SK-N-SH (cell line): ENCODE data around the gene EYA3. TPM values are rescaled to one million over a fixed set of nuclear protein-coding genes. Genes with fewer than 3 reads are reported as not detected.

ENCODE experiments used
- CTCF ChIA-PET: fragments of 300-600, 350-600 bp; formaldehyde crosslinking; extraction: SDS; loops from one replicate; lab custom pipeline; 2021; lab: Yijun Ruan, JAX
- POLR2A ChIA-PET: fragments of 350-600 bp; sonication (Branson Sonifier 250); formaldehyde crosslinking; extraction: SDS; loops from one replicate; lab custom pipeline; 2020; ENCODE audit warnings: antibody characterized with exemption, inconsistent platforms; lab: Yijun Ruan, JAX
- DNase-seq: peaks from one replicate; pipeline ENCODE4 v3.0.0; 2012
- H2AFZ ChIP-seq: fragments of 200-600 bp; sonication (generic); 2 replicates; pipeline ENCODE4 v1.8.1; 2016; ENCODE audit warnings: antibody characterized with exemption, mild to moderate bottlenecking, low read depth
- H3F3A ChIP-seq: fragments of 200-600 bp; sonication (generic); replicated peaks from 2 replicates; pipeline ENCODE3; 2016; ENCODE audit warnings: antibody characterized with exemption, mild to moderate bottlenecking; ENCODE audit not compliant: insufficient read depth
- H3K27ac ChIP-seq, 2 experiments: fragments of 200-500 bp in 1 of 2; fragments of 200-600 bp in 1 of 2; sonication (Bioruptor generic) in 1 of 2; sonication (generic), shearing (Covaris generic) in 1 of 2; 2 replicates each; pipeline versions ENCODE4 v1.5.1 to v1.6.1; 2014 to 2016; ENCODE audit warnings: low read depth in 2 of 2, inconsistent platforms in 1 of 2, low read length in 1 of 2, mild to moderate bottlenecking in 1 of 2, mixed read lengths in 1 of 2
- H3K27me3 ChIP-seq: fragments of 200-600 bp; sonication (generic), shearing (Covaris generic); 2 replicates; pipeline ENCODE4 v1.6.1; 2016; ENCODE audit warnings: mixed run types; ENCODE audit not compliant: insufficient read depth
- H3K36me3 ChIP-seq, 2 experiments: fragments of 200-500 bp in 1 of 2; fragments of 200-600 bp in 1 of 2; sonication (Bioruptor generic) in 1 of 2; sonication (generic) in 1 of 2; replicated peaks in 1 of 2; 2 replicates each; pipeline versions ENCODE3 to v1.5.1; 2014 to 2016; ENCODE audit warnings: low read length in 1 of 2, mild to moderate bottlenecking in 1 of 2; ENCODE audit not compliant: insufficient read depth in 2 of 2, control insufficient read depth in 1 of 2
- H3K4me1 ChIP-seq, 2 experiments: fragments of 200-500 bp in 1 of 2; fragments of 200-600 bp in 1 of 2; sonication (Bioruptor generic) in 1 of 2; sonication (generic), shearing (Covaris generic) in 1 of 2; 2 replicates each; pipeline versions ENCODE4 v1.5.1 to v1.6.1; 2014 to 2016; ENCODE audit warnings: low read depth in 1 of 2, low read length in 1 of 2, mixed run types in 1 of 2; ENCODE audit not compliant: insufficient read depth in 2 of 2, control insufficient read depth in 1 of 2
- H3K4me2 ChIP-seq: fragments of 200-600 bp; sonication (generic), shearing (Covaris generic); 2 replicates; pipeline ENCODE4 v1.6.1; 2017; ENCODE audit warnings: mixed run types
- H3K4me3 ChIP-seq, 2 experiments: fragments of 200-500 bp in 1 of 2; fragments of 200-600 bp in 1 of 2; sonication (Bioruptor generic) in 1 of 2; sonication (generic), shearing (Covaris generic) in 1 of 2; 2 replicates each; pipeline versions ENCODE4 v1.5.1 to v1.8.1; 2014 to 2016; ENCODE audit warnings: low read depth in 2 of 2, inconsistent platforms in 1 of 2, low read length in 1 of 2, mild to moderate bottlenecking in 1 of 2, mixed read lengths in 1 of 2, moderate library complexity in 1 of 2
- H3K79me2 ChIP-seq: fragments of 200-600 bp; sonication (generic); 2 replicates; pipeline ENCODE4 v1.8.1; 2017; ENCODE audit warnings: mild to moderate bottlenecking; ENCODE audit not compliant: insufficient read depth
- H3K9ac ChIP-seq: fragments of 200-600 bp; sonication (generic); 2 replicates; pipeline ENCODE4 v1.6.1; 2017; ENCODE audit warnings: mixed run types
- H3K9me2 ChIP-seq: fragments of 200-600 bp; sonication (generic); 2 replicates; pipeline ENCODE4 v1.6.1; 2017; ENCODE audit warnings: mixed run types
- H3K9me3 ChIP-seq: fragments of 200-600 bp; sonication (generic); 2 replicates; pipeline ENCODE4 v1.6.1; 2017; ENCODE audit warnings: mixed run types, mild to moderate bottlenecking, moderate library complexity
- H4K20me1 ChIP-seq: fragments of 200-600 bp; sonication (generic); 2 replicates; pipeline ENCODE4 v1.6.1; 2017; ENCODE audit warnings: mild to moderate bottlenecking, mixed run types; ENCODE audit not compliant: insufficient read depth
- EP300 ChIP-seq, 2 experiments: IDR thresholded peaks; 2 replicates each; pipeline versions ENCODE4 v1.4.0 to v1.6.1; 2012; ENCODE audit warnings: borderline replicate concordance in 1 of 2, low read depth in 1 of 2, low read length in 1 of 2
- FOXM1 ChIP-seq: IDR thresholded peaks from 2 replicates; pipeline ENCODE4 v1.4.0; 2012; ENCODE audit warnings: low read depth, mild to moderate bottlenecking
- GATA2 ChIP-seq: sonication (generic); formaldehyde crosslinking; IDR thresholded peaks from 2 replicates; pipeline ENCODE4 v1.5.0; 2020; ENCODE audit warnings: mild to moderate bottlenecking, missing genetic modification reagents
- MEF2A ChIP-seq: IDR thresholded peaks from 2 replicates; pipeline ENCODE4 v1.4.0; 2012; ENCODE audit warnings: low read depth, borderline replicate concordance
- RCOR1 ChIP-seq: fragments of 150-350 bp; IDR thresholded peaks from 2 replicates; pipeline ENCODE4 v1.6.1; 2017; ENCODE audit warnings: antibody characterized with exemption, low read length
- SIN3A ChIP-seq: IDR thresholded peaks from 2 replicates; pipeline ENCODE4 v1.6.1; 2012; ENCODE audit warnings: low read depth, mild to moderate bottlenecking, low read length, moderate library complexity, borderline replicate concordance
- SMC3 ChIP-seq: IDR thresholded peaks from 2 replicates; pipeline ENCODE4 v1.6.1; 2012; ENCODE audit warnings: low read depth, low read length, improper control_type of control experiment
- TAF1 ChIP-seq: IDR thresholded peaks from 2 replicates; pipeline ENCODE4 v1.6.1; 2012; ENCODE audit warnings: low read depth, mild to moderate bottlenecking, low read length, moderate library complexity, borderline replicate concordance
- TCF12 ChIP-seq: IDR thresholded peaks from 2 replicates; pipeline ENCODE4 v1.4.0; 2012
- WGBS: methylation state at CpG from one replicate; pipeline ENCODE4 v1.1.6; 2017; ENCODE audit warnings: low lambda C conversion rate; 5-methylcytosine and 5-hydroxymethylcytosine counted together
- polyA plus RNA-seq, 3 experiments: library from polyadenylated mRNA; depleted of rRNA; stranded (reverse); fragments of >200 nt; gene quantifications; 2 replicates each; pipeline ENCODE4 v1.2.3, GENCODE V29; 2012
- TF ChIP-seq, protein P1 (sequence below): fragments of 150-350 bp; IDR thresholded peaks from 2 replicates; pipeline ENCODE4 v1.6.1; 2017; ENCODE audit warnings: antibody characterized with exemption, low read length, low read depth, borderline replicate concordance
- TF ChIP-seq, protein P2 (sequence below): IDR thresholded peaks from 2 replicates; pipeline ENCODE4 v1.4.0; 2012; ENCODE audit warnings: low read depth, borderline replicate concordance

EYA3 gene
- polyA plus RNA-seq, 1 of the 3 experiments (the other 2 are of a cell fraction) = 6.5 TPM

- POLR2A ChIA-PET = no interaction called here
- Histone ChIP-seq H3K79me2 (no peaks in the 10 kb centered on the region), H3K9me3 (no peaks in the 10 kb centered on the region), H3K36me3 (no peaks in the 10 kb centered on the region), H3F3A (no peaks in the 10 kb centered on the region), H4K20me1 (no peaks in the 10 kb centered on the region), H3K9ac (no peak overlapping the region), H3K4me3 (no peak overlapping the region), H3K27me3 (no peaks in the 10 kb centered on the region)
- CTCF ChIA-PET = no interaction called here
- WGBS = 66% methylated on average over 3 of the region's 3 CpGs
- TF ChIP-seq TAF1 = no peak
- TF ChIP-seq MEF2A = no peak
- no peak for TF ChIP-seq SMC3
- TF ChIP-seq, protein P1, sequence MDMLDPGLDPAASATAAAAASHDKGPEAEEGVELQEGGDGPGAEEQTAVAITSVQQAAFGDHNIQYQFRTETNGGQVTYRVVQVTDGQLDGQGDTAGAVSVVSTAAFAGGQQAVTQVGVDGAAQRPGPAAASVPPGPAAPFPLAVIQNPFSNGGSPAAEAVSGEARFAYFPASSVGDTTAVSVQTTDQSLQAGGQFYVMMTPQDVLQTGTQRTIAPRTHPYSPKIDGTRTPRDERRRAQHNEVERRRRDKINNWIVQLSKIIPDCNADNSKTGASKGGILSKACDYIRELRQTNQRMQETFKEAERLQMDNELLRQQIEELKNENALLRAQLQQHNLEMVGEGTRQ = no peak
- TF ChIP-seq EP300 (IDR thresholded peaks at IDR 0.05; ENCODE audit: borderline replicate concordance in 1 of 2, low read depth in 1 of 2, low read length in 1 of 2) = no peak
- TF ChIP-seq GATA2 (CRISPR knock-in tag) = no peak
- TF ChIP-seq, all 33 proteins: peak for 0
- DNase-seq = no peak
- H3K27ac ChIP-seq = no peak overlapping the region
- no peak overlapping the region for H2AFZ ChIP-seq
- no peaks in the 10 kb centered on the region for H3K9me2 ChIP-seq
- no peaks in the 10 kb centered on the region for H3K4me1 ChIP-seq
- H3K4me2 ChIP-seq = no peak overlapping the region
Measured at GRCh38 chr1:27952147-27952546, 136.3 kb downstream of the EYA3 start.

DNA sequence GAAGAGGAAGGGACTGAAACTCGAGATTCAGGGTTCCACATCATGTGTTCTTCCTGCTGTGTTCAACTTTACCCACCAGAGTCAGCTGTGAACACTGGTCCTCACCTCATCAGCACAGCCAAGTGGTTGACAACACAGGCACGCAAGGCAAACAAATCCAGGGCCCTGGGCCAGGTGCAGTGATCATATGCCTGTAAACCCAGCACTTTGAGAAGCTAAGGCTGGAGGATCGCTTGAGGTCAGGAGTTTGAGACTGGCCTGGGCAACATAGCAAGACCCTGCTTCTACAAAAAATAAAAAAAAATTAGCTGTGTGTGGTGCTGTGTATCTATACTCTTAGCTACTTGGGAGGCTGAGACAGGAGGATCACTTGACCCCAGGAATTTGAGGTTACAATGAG, 137.0 kb downstream of the EYA3 start:
- POLR2A ChIA-PET = no interaction called here
- CTCF ChIA-PET = interaction anchor here (0.8 kb wide), 1 partner anchor 26 kb away, joined by 3 read pairs; no protein-coding TSS in a partner anchor
- H2AFZ ChIP-seq = no peak overlapping the region

More for the DNA sequence above, 137.0 kb downstream of the EYA3 start:
- Histone ChIP-seq H3K9me2 (no peaks in the 10 kb centered on the region), H3K4me2 (no peak overlapping the region), H3K4me1 (no peaks in the 10 kb centered on the region), H3K9ac (no peak overlapping the region), H3F3A (no peaks in the 10 kb centered on the region), H4K20me1 (no peaks in the 10 kb centered on the region), H3K27me3 (no peaks in the 10 kb centered on the region), H3K36me3 (no peaks in the 10 kb centered on the region), H3K4me3 (no peak overlapping the region), H3K27ac (no peak overlapping the region), H3K9me3 (no peaks in the 10 kb centered on the region), H3K79me2 (no peaks in the 10 kb centered on the region)
- no peak for TF ChIP-seq RCOR1
- no peak for TF ChIP-seq TCF12
- TF ChIP-seq SIN3A = no peak
- TF ChIP-seq, protein P2, sequence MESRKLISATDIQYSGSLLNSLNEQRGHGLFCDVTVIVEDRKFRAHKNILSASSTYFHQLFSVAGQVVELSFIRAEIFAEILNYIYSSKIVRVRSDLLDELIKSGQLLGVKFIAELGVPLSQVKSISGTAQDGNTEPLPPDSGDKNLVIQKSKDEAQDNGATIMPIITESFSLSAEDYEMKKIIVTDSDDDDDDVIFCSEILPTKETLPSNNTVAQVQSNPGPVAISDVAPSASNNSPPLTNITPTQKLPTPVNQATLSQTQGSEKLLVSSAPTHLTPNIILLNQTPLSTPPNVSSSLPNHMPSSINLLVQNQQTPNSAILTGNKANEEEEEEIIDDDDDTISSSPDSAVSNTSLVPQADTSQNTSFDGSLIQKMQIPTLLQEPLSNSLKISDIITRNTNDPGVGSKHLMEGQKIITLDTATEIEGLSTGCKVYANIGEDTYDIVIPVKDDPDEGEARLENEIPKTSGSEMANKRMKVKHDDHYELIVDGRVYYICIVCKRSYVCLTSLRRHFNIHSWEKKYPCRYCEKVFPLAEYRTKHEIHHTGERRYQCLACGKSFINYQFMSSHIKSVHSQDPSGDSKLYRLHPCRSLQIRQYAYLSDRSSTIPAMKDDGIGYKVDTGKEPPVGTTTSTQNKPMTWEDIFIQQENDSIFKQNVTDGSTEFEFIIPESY = no peak
- no peak for TF ChIP-seq FOXM1
- TF ChIP-seq, protein P1 = no peak
- TF ChIP-seq TAF1 = no peak
- TF ChIP-seq EP300 (IDR thresholded peaks at IDR 0.05; ENCODE audit: borderline replicate concordance in 1 of 2, low read depth in 1 of 2, low read length in 1 of 2) = no peak
- DNase-seq = no peak
- WGBS = 31% methylated on average over 3 of the region's 3 CpGs
